ENCODE data around the gene PSMD13.

PSMD13 gene

GRCh38 chr11:289398-289711 is 52.6 kb downstream of the PSMD13 start:
- no peak for DNase-seq (ENCODE audit: low read depth)

GRCh38 chr11:289712-290620 is 53.2 kb downstream of the PSMD13 start:
- DNase-seq (ENCODE audit: low read depth), result no peak

GRCh38 chr11:290621-291231 is 54.0 kb downstream of the PSMD13 start:
- no peak for DNase-seq (ENCODE audit: low read depth)

GRCh38 chr11:291281-292210 is 54.8 kb downstream of the PSMD13 start:
- DNase-seq (ENCODE audit: low read depth), result no peak

- no peak for DNase-seq (ENCODE audit: low read depth)
Measured at GRCh38 chr11:292211-293121, 55.7 kb downstream of the PSMD13 start.

GRCh38 chr11:293271-293851 is 56.6 kb downstream of the PSMD13 start:
- DNase-seq (ENCODE audit: low read depth), result no peak

- no peak for DNase-seq (ENCODE audit: low read depth)
Measured at GRCh38 chr11:293852-294661, 57.3 kb downstream of the PSMD13 start.

GRCh38 chr11:294780-295179 is 58.0 kb downstream of the PSMD13 start:
- no peak for DNase-seq (ENCODE audit: low read depth)

- DNase-seq (ENCODE audit: low read depth), result no peak
Measured at GRCh38 chr11:295351-296170, 58.8 kb downstream of the PSMD13 start.

GRCh38 chr11:296171-297050 is 59.6 kb downstream of the PSMD13 start:
- DNase-seq (ENCODE audit: low read depth), result no peak

- DNase-seq (ENCODE audit: low read depth), result no peak
Measured at GRCh38 chr11:297051-297585, 60.3 kb downstream of the PSMD13 start.

- DNase-seq (ENCODE audit: low read depth), result no peak
Measured at GRCh38 chr11:297586-298405, 61.0 kb downstream of the PSMD13 start.

- no peak for DNase-seq (ENCODE audit: low read depth)
Measured at GRCh38 chr11:298406-299065, 61.8 kb downstream of the PSMD13 start.

- DNase-seq (ENCODE audit: low read depth), result no peak
Measured at GRCh38 chr11:299081-299891, 62.5 kb downstream of the PSMD13 start, which contains the start of gene IFITM5. IFITM5 (minus strand) TSS chr11:299526; CDS start chr11:299490, 36 bp downstream.

GRCh38 chr11:299951-300735 is 63.4 kb downstream of the PSMD13 start:
- DNase-seq (ENCODE audit: low read depth), result no peak
